ENCODE measurements around the gene E2F8. TPM values are rescaled to one million over a fixed set of nuclear protein-coding genes. Genes with fewer than 3 reads are reported as not detected.

E2F8 gene
- total and polyA plus RNA-seq, 10 of the 15 experiments (the other 5 are each of a cell fraction or from before 2014, with no cell fraction given) = 8.8 to 28.1 (median 18.5) TPM

DNA sequence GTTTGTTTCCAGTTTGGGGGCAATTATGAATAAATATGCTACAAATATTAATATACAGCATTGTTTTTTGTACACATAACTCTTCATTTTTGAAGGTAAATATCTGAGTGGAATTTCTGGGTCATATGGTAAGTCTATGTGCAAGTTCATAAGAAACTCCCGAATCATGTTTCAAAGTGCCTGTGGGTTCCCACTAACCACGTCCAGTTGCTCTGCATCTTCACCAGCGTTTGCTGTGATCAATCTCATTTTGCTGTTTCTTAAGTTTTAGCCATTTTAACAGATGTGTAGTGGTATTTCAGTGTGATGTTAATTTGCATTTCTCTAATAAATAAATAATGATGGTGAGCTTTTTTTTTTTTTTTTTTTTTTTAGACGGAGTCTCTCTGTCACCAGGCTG lies 24.7 kb downstream of the E2F8 start:
- BruUV-seq (replicated peaks) = no TSS peak
- Histone ChIP-seq H2AFZ (ENCODE audit: control insufficient read depth, low read depth, low read length) (no peak overlapping the region), H3K27me3 (replicated peaks in 1 of 2; ENCODE audit: control insufficient read depth in 2 of 2, insufficient read depth in 2 of 2, low read length in 1 of 2) (no peaks in the 10 kb centered on the region; a peak in 1 of 4 replicates), H4K20me1 (ENCODE audit: control insufficient read depth, insufficient read depth) (no peaks in the 10 kb centered on the region), H3K9me3 (replicated peaks; ENCODE audit: control insufficient read depth, insufficient read depth, low read length) (no peaks in the 10 kb centered on the region), H3K79me2 (ENCODE audit: control insufficient read depth, insufficient read depth, low read length) (no peaks in the 10 kb centered on the region), H3K4me1 (ENCODE audit: control insufficient read depth, insufficient read depth, low read length) (no peaks in the 10 kb centered on the region), H3K9ac (ENCODE audit: control insufficient read depth, insufficient read depth, low read length) (no peak overlapping the region), H3K4me2 (ENCODE audit: control insufficient read depth, insufficient read depth) (no peak overlapping the region), H3K27ac (ENCODE audit: control insufficient read depth, insufficient read depth) (no peak overlapping the region), H3K36me3 (ENCODE audit: control insufficient read depth in 2 of 2, insufficient read depth in 2 of 2, low read length in 1 of 2) (no peaks in the 10 kb centered on the region), H3K4me3 (no peak overlapping the region)
- CTCF ChIA-PET = interaction anchor here (2.5 kb wide), 1 partner anchor 145 kb away, joined by 6 read pairs; no protein-coding TSS in a partner anchor
- SMC1A ChIA-PET (ENCODE audit: uncharacterized antibody, unreplicated experiment) = interaction anchor here (1.7 kb wide), 1 partner anchor 18 kb away, joined by 6 read pairs; no protein-coding TSS in a partner anchor
- POLR2A ChIA-PET = no interaction called here
- intact Hi-C loops (cut with micrococcal nuclease; ENCODE audit: unreplicated experiment) = no loop called here
- in situ Hi-C loops (cut with MboI) = no loop called here
- ATAC-seq (no peak), DNase-seq (ENCODE audit: low read depth, low spot score) (no peak), FAIRE-seq (no peak)
- WGBS (ENCODE audit: insufficient coverage, insufficient replicate concordance, low lambda C conversion rate, missing lambda C conversion rate) = 30% methylated on average over 4 of the region's 4 CpGs
- RAD21 ChIA-PET (ENCODE audit: unreplicated experiment) = no interaction called here
- TF ChIP-seq GATAD2B (conservative IDR thresholded peaks at IDR 0.05; ENCODE audit: low read depth) (no peak), MTA3 (IDR thresholded peaks at IDR 0.05; ENCODE audit: borderline replicate concordance, low read length) (no peak), CBX3 (IDR thresholded peaks at IDR 0.05; ENCODE audit: borderline replicate concordance, low read depth) (no peak), POLR2A (IDR thresholded peaks at IDR 0.05; ENCODE audit: low read depth, low read length) (no peak), RELA (IDR thresholded peaks at IDR 0.05; ENCODE audit: borderline replicate concordance, partially characterized antibody) (no peak), NFXL1 (IDR thresholded peaks at IDR 0.05; ENCODE audit: borderline replicate concordance) (no peak), MEF2A (IDR thresholded peaks at IDR 0.05; ENCODE audit: insufficient read depth, low read depth, low read length) (no peak), JUNB (IDR thresholded peaks at IDR 0.05) (no peak), ZBTB40 (IDR thresholded peaks at IDR 0.05; ENCODE audit: borderline replicate concordance) (no peak), REST (IDR thresholded peaks at IDR 0.05; ENCODE audit: low read depth, low read length) (no peak), ASH2L (IDR thresholded peaks at IDR 0.05; ENCODE audit: borderline replicate concordance, low read depth) (no peak), RCOR1 (conservative IDR thresholded peaks at IDR 0.05; ENCODE audit: low read depth, low read length) (no peak), ZNF207 (IDR thresholded peaks at IDR 0.05; ENCODE audit: borderline replicate concordance) (no peak)
- TF ChIP-seq, protein P1, sequence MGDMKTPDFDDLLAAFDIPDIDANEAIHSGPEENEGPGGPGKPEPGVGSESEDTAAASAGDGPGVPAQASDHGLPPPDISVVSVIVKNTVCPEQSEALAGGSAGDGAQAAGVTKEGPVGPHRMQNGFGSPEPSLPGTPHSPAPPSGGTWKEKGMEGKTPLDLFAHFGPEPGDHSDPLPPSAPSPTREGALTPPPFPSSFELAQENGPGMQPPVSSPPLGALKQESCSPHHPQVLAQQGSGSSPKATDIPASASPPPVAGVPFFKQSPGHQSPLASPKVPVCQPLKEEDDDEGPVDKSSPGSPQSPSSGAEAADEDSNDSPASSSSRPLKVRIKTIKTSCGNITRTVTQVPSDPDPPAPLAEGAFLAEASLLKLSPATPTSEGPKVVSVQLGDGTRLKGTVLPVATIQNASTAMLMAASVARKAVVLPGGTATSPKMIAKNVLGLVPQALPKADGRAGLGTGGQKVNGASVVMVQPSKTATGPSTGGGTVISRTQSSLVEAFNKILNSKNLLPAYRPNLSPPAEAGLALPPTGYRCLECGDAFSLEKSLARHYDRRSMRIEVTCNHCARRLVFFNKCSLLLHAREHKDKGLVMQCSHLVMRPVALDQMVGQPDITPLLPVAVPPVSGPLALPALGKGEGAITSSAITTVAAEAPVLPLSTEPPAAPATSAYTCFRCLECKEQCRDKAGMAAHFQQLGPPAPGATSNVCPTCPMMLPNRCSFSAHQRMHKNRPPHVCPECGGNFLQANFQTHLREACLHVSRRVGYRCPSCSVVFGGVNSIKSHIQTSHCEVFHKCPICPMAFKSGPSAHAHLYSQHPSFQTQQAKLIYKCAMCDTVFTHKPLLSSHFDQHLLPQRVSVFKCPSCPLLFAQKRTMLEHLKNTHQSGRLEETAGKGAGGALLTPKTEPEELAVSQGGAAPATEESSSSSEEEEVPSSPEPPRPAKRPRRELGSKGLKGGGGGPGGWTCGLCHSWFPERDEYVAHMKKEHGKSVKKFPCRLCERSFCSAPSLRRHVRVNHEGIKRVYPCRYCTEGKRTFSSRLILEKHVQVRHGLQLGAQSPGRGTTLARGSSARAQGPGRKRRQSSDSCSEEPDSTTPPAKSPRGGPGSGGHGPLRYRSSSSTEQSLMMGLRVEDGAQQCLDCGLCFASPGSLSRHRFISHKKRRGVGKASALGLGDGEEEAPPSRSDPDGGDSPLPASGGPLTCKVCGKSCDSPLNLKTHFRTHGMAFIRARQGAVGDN (IDR thresholded peaks at IDR 0.05) = no peak
